Measurements from ENCODE around the gene REXO1.

REXO1 gene

DNA sequence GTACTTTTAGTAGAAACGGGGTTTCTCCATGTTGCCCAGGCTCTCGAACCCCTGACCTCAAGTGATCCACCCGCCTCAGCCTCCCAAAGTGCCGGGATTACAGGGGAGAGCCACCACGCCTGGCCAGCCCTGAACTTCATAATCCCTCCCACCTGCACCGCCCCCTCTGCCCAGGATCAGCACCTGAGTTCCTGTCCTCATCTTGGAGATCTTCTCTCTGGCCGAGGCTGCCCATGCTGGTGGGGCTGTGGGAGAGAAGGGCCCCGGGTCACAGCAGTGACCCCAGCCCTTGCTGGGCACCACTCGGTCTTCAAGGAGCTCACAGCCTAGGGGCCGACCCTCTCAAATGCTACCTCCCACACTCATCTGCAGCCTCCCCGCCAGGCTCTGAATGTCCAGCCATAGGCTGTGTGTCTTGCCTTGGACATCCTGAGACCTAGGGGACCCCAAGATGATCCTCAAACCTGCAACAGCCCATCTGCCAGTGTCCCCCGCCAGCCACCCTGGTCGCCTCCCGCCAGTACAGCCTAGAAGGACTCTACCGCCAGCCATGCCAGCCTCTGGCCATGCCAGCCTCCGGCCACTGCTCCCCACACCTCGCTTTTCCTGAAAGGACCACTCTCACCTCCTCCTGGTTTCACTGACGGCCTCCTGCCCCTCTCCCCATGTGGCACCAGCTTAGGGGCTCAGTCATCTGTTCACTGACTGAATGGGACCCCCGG, 37.7 kb downstream of the REXO1 start:
- DNase-seq (ENCODE audit: insufficient read length, low spot score) (no peak), FAIRE-seq (no peak)
- TF ChIP-seq POLR2AphosphoS5 (IDR thresholded peaks at IDR 0.05; ENCODE audit: low read depth, low read length): no peak
- TF ChIP-seq PAX5 (IDR thresholded peaks at IDR 0.05; ENCODE audit: insufficient read depth, low read length, severe bottlenecking): no peak
- TF ChIP-seq POLR2A (IDR thresholded peaks at IDR 0.05; ENCODE audit: low read depth, low read length): no peak

DNA sequence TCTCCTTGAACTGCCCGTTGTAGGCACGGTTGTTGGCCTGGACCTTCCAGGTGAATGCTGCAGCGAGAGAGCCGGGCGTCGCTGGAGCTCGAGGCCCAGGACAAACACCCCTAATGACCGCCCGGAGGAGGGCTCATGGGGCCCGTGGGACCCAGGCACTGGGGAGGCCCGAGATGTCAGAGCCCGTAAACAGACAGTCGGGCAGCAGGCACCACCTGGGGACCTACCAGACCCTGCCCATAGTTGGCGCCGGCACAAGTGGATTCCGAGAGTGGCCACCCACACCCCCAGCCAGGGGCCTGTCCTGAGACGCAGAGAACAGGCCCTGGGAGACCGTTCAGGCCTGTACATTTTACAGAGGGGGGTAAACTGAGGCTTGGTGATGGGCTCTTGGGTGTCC, 38.6 kb downstream of the REXO1 start:
- DNase-seq (ENCODE audit: insufficient read length, low spot score) (no peak), FAIRE-seq (no peak)
- no peak for TF ChIP-seq POLR2A (IDR thresholded peaks at IDR 0.05; ENCODE audit: low read depth, low read length)
- no peak for TF ChIP-seq TAF1 (IDR thresholded peaks at IDR 0.05; ENCODE audit: low read depth, low read length)
- TF ChIP-seq SPI1 (IDR thresholded peaks at IDR 0.05; ENCODE audit: low read depth, low read length): no peak
- TF ChIP-seq POU2F2 (IDR thresholded peaks at IDR 0.05; ENCODE audit: low read depth, low read length): no peak
- no peak for TF ChIP-seq PAX5 (IDR thresholded peaks at IDR 0.05; ENCODE audit: insufficient read depth, low read length, severe bottlenecking)
- TF ChIP-seq POLR2AphosphoS5 (IDR thresholded peaks at IDR 0.05; ENCODE audit: low read depth, low read length): no peak

DNA sequence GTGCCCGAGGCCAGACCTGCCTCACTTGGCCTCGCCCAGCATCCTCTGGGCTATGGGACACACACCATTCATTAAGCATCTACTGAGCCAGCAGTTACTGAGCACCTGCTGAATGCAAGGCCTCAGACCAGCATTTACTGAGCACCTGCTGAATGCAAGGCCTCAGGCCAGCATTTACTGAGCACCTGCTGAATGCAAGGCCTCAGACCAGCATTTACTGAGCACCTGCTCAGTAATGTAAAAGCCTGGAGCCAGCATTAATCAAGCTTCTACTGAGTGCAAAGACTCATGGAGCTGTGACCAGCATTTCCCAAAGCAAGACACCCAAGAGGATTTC, 39.9 kb downstream of the REXO1 start:
- DNase-seq (ENCODE audit: insufficient read length, low spot score): no peak
- FAIRE-seq: no peak
- TF ChIP-seq PAX5 (IDR thresholded peaks at IDR 0.05; ENCODE audit: insufficient read depth, low read length, severe bottlenecking) (no peak), SPI1 (IDR thresholded peaks at IDR 0.05; ENCODE audit: low read depth, low read length) (no peak), POLR2A (IDR thresholded peaks at IDR 0.05; ENCODE audit: low read depth, low read length) (no peak), POU2F2 (IDR thresholded peaks at IDR 0.05; ENCODE audit: low read depth, low read length) (no peak)

DNA sequence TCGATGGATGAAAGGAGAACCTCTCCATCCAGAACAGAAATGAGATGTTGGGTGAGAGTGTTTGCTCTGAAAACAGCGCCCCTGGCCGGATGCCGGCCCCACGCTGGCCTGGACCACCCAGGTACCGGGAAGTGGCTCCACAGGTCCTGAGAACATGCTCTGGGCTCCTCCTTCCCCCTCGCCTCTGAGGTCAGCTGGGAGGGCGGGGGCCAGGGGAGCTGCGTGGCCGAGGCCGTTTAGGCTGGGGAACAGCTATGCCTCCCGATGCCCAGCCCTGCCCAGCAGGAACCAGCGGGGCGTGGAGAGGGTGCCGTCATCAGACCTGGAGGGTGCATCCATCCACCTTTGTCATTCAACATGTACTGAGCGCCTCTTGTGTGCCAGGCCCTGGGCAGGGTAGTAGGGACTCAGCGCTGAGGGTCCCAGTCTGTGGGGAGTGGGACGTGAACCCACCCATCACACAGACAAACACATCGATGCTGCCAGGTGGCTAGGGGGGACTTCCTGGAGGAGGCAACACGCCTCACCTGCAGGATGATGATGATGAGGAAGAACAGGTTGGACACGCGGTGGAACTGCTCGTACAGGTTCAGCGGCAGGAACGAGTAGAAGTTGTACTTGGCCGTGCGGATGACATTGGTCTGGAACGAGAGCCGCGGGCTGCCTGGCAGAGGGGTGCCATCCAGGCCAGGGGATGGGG, 40.4 kb downstream of the REXO1 start:
- TF ChIP-seq POLR2AphosphoS5 (IDR thresholded peaks at IDR 0.05; ENCODE audit: low read depth, low read length) (no peak), TAF1 (IDR thresholded peaks at IDR 0.05; ENCODE audit: low read depth, low read length) (no peak), PAX5 (IDR thresholded peaks at IDR 0.05; ENCODE audit: insufficient read depth, low read length, severe bottlenecking) (no peak), POU2F2 (IDR thresholded peaks at IDR 0.05; ENCODE audit: low read depth, low read length) (no peak), POLR2A (IDR thresholded peaks at IDR 0.05; ENCODE audit: low read depth, low read length) (no peak), SPI1 (IDR thresholded peaks at IDR 0.05; ENCODE audit: low read depth, low read length) (no peak)
- DNase-seq (ENCODE audit: insufficient read length, low spot score) (no peak), FAIRE-seq (no peak)

DNA sequence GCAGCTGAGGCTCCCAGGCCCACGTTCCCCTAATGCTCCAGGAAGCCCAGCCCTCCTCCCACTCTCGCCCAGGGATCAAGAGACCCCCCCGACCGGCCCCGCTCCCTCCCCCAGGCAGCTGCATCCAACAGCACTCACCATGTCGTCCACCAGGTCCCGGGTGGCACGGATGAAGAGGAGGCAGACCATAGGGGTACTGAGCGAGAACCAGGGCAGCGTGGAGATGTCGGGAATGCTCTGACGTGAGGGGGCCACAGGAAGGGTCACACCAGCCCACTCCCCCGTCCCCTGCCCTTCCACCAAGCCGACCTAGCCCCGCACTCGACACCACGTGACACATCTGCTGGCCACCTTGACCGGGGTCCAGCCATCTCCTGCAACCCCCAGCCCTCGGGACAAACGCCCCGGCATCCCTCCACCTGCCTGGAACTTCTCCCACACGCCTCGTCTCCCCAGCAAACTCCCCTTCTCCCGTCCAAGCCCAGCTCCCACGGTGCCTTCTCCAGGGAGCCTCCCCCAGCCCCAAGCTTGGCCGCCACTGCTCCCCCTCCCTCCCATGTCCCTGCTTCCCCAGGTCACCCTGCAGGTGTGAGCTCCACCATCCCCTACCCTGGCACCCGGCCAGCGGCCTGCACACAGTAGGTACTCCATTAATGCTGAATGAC, 41.1 kb downstream of the REXO1 start:
- FAIRE-seq (no peak), DNase-seq (ENCODE audit: insufficient read length, low spot score) (no peak)
- TF ChIP-seq POU2F2 (IDR thresholded peaks at IDR 0.05; ENCODE audit: low read depth, low read length) (no peak), TAF1 (IDR thresholded peaks at IDR 0.05; ENCODE audit: low read depth, low read length) (no peak), SPI1 (IDR thresholded peaks at IDR 0.05; ENCODE audit: low read depth, low read length) (no peak), POLR2A (IDR thresholded peaks at IDR 0.05; ENCODE audit: low read depth, low read length) (no peak), PAX5 (IDR thresholded peaks at IDR 0.05; ENCODE audit: insufficient read depth, low read length, severe bottlenecking) (no peak), POLR2AphosphoS5 (IDR thresholded peaks at IDR 0.05; ENCODE audit: low read depth, low read length) (no peak)

DNA sequence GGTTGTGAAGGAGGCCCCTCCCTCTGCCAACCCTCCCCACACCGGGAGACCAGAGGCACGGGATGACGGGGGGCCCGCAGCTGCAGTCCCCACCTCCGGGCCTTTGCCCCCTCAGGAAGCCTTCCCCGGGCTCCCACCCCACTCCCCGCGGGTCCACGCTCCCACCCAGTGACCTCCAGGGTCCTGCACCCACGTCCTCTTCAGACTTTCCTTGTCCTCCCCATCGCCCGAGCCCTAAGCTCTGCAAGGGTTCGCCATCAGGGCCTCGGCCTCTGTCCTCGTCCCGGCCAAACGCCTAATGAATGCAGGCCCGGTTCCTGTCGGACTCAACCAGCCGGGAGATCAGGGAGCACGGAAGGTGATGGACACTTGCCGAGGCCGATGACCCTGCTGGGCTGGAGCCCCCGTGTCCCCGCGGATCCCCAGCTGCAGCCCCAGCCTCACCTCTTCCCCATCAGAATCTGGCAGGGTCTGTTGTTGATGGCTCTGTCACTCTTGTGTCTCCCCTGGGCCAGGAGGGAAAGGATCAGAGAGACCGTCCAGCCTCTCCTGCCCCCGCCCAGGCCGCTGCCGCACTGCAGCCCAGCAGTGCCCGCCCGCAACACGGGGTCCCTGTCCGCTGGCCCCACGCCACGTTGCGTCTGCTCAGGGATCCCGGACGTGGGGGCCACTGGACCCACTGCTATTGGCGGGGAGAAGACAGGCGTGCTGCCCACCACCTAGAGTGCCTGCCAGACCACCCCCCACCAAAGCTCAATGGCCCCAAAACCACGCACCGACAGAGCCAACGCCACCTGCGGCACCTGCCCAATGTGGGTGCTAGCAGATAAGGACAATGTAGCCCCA, 41.9 kb downstream of the REXO1 start:
- no peak for FAIRE-seq

DNA sequence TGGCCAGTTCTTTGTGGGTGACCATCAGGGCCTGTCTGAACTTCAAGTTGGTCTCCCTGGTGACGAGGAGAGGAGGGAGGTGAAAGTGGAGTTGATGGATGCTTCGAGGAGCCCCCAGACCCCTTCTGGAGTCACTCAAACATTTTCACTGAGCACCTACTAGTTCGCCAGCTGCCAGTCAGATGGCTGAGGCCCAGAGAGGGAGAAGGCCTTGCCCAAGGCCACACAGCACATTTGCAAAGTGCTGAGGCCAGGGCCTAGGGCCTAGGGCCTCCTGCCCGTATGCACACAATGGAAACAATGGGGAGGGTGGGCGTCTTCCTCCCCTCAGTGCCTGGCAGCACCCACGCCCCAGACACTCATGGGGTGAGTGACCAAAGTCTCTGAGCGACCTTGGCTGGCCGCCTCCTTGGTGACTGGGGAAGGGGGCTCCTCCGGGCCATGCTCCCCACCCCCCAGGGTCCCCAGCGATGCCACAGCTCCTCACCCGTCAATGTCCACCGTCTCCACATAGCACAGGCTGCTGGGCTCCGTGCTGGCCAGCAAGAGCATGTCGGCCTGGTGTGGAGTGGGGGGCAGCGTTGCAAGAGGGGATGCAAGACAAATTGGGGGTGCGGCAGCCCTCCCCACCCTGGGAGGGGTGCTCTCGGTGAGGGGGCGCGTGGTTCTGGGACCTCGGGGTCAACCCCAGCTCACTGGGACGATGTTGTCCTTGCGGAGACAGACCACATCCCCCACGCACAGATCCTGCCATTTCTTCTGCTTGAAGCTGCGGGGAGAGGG, 42.7 kb downstream of the REXO1 start:
- TF ChIP-seq SPI1 (IDR thresholded peaks at IDR 0.05; ENCODE audit: low read depth, low read length): no peak
- no peak for TF ChIP-seq POLR2A (IDR thresholded peaks at IDR 0.05; ENCODE audit: low read depth, low read length)
- TF ChIP-seq POU2F2 (IDR thresholded peaks at IDR 0.05; ENCODE audit: low read depth, low read length): no peak
- TF ChIP-seq POLR2AphosphoS5 (IDR thresholded peaks at IDR 0.05; ENCODE audit: low read depth, low read length): no peak
- no peak for TF ChIP-seq TAF1 (IDR thresholded peaks at IDR 0.05; ENCODE audit: low read depth, low read length)
- DNase-seq (ENCODE audit: insufficient read length, low spot score): no peak
- no peak for FAIRE-seq

More for the DNA sequence above, 41.9 kb downstream of the REXO1 start:
- no peak for DNase-seq (ENCODE audit: insufficient read length, low spot score)
- TF ChIP-seq TAF1 (IDR thresholded peaks at IDR 0.05; ENCODE audit: low read depth, low read length): no peak
- TF ChIP-seq POU2F2 (IDR thresholded peaks at IDR 0.05; ENCODE audit: low read depth, low read length): no peak
- TF ChIP-seq PAX5 (IDR thresholded peaks at IDR 0.05; ENCODE audit: insufficient read depth, low read length, severe bottlenecking): no peak
- no peak for TF ChIP-seq POLR2A (IDR thresholded peaks at IDR 0.05; ENCODE audit: low read depth, low read length)
- no peak for TF ChIP-seq SPI1 (IDR thresholded peaks at IDR 0.05; ENCODE audit: low read depth, low read length)
- no peak for TF ChIP-seq POLR2AphosphoS5 (IDR thresholded peaks at IDR 0.05; ENCODE audit: low read depth, low read length)

DNA sequence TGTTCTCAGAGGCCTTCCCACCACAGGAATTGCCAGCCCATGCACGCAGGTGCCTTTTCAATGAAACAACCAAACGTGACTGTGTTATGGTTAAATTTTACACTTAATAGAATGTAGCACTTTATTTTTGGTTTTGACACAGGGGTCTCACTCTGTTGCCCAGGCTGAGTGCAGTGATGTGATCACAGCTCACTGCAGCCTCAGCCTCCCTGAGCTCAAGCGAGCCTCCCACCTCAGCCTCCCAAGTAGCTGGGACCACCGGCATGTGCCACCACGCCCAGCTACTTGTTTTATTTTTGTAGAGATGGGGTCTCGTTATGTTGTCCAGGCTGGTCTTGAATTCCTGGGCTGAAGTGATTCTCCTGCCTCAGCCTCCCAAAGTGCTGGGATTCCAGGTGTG, 43.4 kb downstream of the REXO1 start:
- TF ChIP-seq PAX5 (IDR thresholded peaks at IDR 0.05; ENCODE audit: insufficient read depth, low read length, severe bottlenecking) (no peak), POU2F2 (IDR thresholded peaks at IDR 0.05; ENCODE audit: low read depth, low read length) (no peak), TAF1 (IDR thresholded peaks at IDR 0.05; ENCODE audit: low read depth, low read length) (no peak), POLR2AphosphoS5 (IDR thresholded peaks at IDR 0.05; ENCODE audit: low read depth, low read length) (no peak), SPI1 (IDR thresholded peaks at IDR 0.05; ENCODE audit: low read depth, low read length) (no peak)
- DNase-seq (ENCODE audit: insufficient read length, low spot score): no peak
- FAIRE-seq: no peak

Data from GM12891 (cell line).